Measurements from ENCODE around the gene HDAC1.

HDAC1 gene

GRCh38 chr1:32330558-32331151 lies 38.8 kb downstream of the HDAC1 start:
- no peak for DNase-seq

- no peak for DNase-seq
Observed at GRCh38 chr1:32331549-32331948, 39.7 kb downstream of the HDAC1 start.

- no peak for DNase-seq
Observed at GRCh38 chr1:32332290-32333079, 40.6 kb downstream of the HDAC1 start.

GRCh38 chr1:32333251-32333963 lies 41.5 kb downstream of the HDAC1 start:
- no peak for DNase-seq

- DNase-seq = no peak
Observed at GRCh38 chr1:32334274-32334861, 42.5 kb downstream of the HDAC1 start.

- peak; percentile 46 for DNase-seq
Observed at GRCh38 chr1:32334864-32335534, 43.1 kb downstream of the HDAC1 start.

- DNase-seq = no peak
Observed at GRCh38 chr1:32335535-32335789, 43.6 kb downstream of the HDAC1 start.

GRCh38 chr1:32335790-32336590 lies 44.1 kb downstream of the HDAC1 start, which contains the start of gene MARCKSL1:
MARCKSL1 (minus strand) TSS chr1:32336233; CDS start chr1:32336033, 200 bp downstream.
- DNase-seq = peak; percentile 80

GRCh38 chr1:32336591-32336932 lies 44.7 kb downstream of the HDAC1 start:
- no peak for DNase-seq

- DNase-seq = peak; percentile 63
Observed at GRCh38 chr1:32336963-32337675, 45.2 kb downstream of the HDAC1 start.

- DNase-seq = no peak
Observed at GRCh38 chr1:32337855-32338636, 46.2 kb downstream of the HDAC1 start.

- no peak for DNase-seq
Observed at GRCh38 chr1:32338637-32339145, 46.8 kb downstream of the HDAC1 start.

- DNase-seq = peak; percentile 66
Observed at GRCh38 chr1:32339363-32339978, 47.6 kb downstream of the HDAC1 start.

- no peak for DNase-seq
Observed at GRCh38 chr1:32341186-32341757, 49.4 kb downstream of the HDAC1 start.

- DNase-seq = no peak
Observed at GRCh38 chr1:32341971-32342370, 50.1 kb downstream of the HDAC1 start.

GRCh38 chr1:32342704-32343103 lies 50.8 kb downstream of the HDAC1 start:
- no peak for DNase-seq

- no peak for DNase-seq
Observed at GRCh38 chr1:32345289-32345827, 53.5 kb downstream of the HDAC1 start.

GRCh38 chr1:32346532-32347157 lies 54.8 kb downstream of the HDAC1 start:
- DNase-seq = no peak

- DNase-seq = no peak
Observed at GRCh38 chr1:32349211-32349708, 57.4 kb downstream of the HDAC1 start.

Measured in stimulated activated CD4-positive, alpha-beta T cell treated with anti-CD3 and anti-CD28 coated beads, Interleukin-1b, Interleukin-23, amount 100 ng/mL, for 48 hours (primary cell).